Psoas muscle (tissue), 8 donors: ENCODE data around the gene UFM1. TPM values are rescaled to one million over a fixed set of nuclear protein-coding genes. Genes with fewer than 3 reads are reported as not detected.

Source experiments
- ATAC-seq, 4 donors: fragments of 200-7000 bp; cut with Tn5 transposase; one replicate each; pipeline ENCODE4 v1.9.1; 2020; ENCODE audit warnings: moderate library complexity in 3 of 4, mild to moderate bottlenecking in 2 of 4
- DNase-seq, 2 donors: peaks; one replicate each; pipeline ENCODE4 v3.0.0-alpha.2; 2020
- H3K27ac ChIP-seq: fragments of 200-600 bp; one replicate; pipeline ENCODE4 v1.8.0; 2022
- H3K27me3 ChIP-seq, 3 donors: fragments of 200-600 bp in 1 of 3; one replicate each; pipeline versions ENCODE4 v1.6.1 to v1.8.0; 2013 to 2022; ENCODE audit warnings: low read length in 2 of 3, mild to moderate bottlenecking in 2 of 3, moderate library complexity in 1 of 3; ENCODE audit not compliant: insufficient read depth in 3 of 3
- H3K36me3 ChIP-seq, 2 donors: fragments of 200-600 bp in 1 of 2; one replicate each; pipeline versions ENCODE4 v1.6.1 to v1.8.0; 2013 to 2022; ENCODE audit warnings: low read depth in 1 of 2, mild to moderate bottlenecking in 1 of 2, moderate library complexity in 1 of 2; ENCODE audit not compliant: insufficient read depth in 1 of 2
- H3K4me1 ChIP-seq: fragments of 200-600 bp; one replicate; pipeline ENCODE4 v1.8.0; 2022
- H3K4me3 ChIP-seq: fragments of 200-600 bp; one replicate; pipeline ENCODE4 v1.8.0; 2022; ENCODE audit warnings: mild to moderate bottlenecking
- H3K9me3 ChIP-seq: fragments of 200-600 bp; one replicate; pipeline ENCODE4 v1.8.0; 2022
- WGBS, 3 donors: extraction: QIAGEN DNeasy Blood & Tissue Kit; methylation state at CpG; one replicate each; pipeline versions ENCODE4 v1.1.6 to v1.1.7; 2013; 5-methylcytosine and 5-hydroxymethylcytosine counted together
- intact Hi-C, 2 donors: fragments of 100-400 bp; cut with DNase I; formaldehyde crosslinking; loops; one replicate each; pipeline versions ENCODE4 v1.11.0 to v1.14.2; 2022
- polyA plus RNA-seq, 3 donors: library from polyadenylated mRNA; stranded (reverse); fragments of 200-250 nt; gene quantifications; one replicate each; pipeline ENCODE4 v1.2.3, GENCODE V29; 2013
- total RNA-seq, 4 donors: library from RNA; stranded (reverse); fragmentation: NEBNext Ultra II Directional in 2 of 4; extraction: Animal tissue kit (Norgen Biotek cat#: 25700) in 2 of 4; gene quantifications; one replicate each; pipeline versions ENCODE4 v1.2.1 to v1.2.4, GENCODE V29; 2021 to 2023
- TF ChIP-seq, protein P1 (sequence below): fragments of 200-600 bp; IDR thresholded peaks from one replicate; pipeline ENCODE4 v1.8.0; 2022; ENCODE audit warnings: antibody characterized with exemption
- donor health status: healthy with polysubstance abuse.
- donor health status: DM: no; HTN: no; CAD: no; lungs with moderate emphysema.
- donor health status: Bipolar disorder and iron deficiency.
- donor health status: healthy.
- donor health status: DM: yes; HTN: yes; CAD: no.
- donor health status: DM: no; HTN: no; CAD: no.
- donor health status: DM: no; HTN: no; CAD: no.
- donor health status: DM: yes; HTN: yes; CAD: no.

UFM1 gene
- total and polyA plus RNA-seq, 7 donors, result 19.8 to 56.8 (median 27.7) TPM

DNA sequence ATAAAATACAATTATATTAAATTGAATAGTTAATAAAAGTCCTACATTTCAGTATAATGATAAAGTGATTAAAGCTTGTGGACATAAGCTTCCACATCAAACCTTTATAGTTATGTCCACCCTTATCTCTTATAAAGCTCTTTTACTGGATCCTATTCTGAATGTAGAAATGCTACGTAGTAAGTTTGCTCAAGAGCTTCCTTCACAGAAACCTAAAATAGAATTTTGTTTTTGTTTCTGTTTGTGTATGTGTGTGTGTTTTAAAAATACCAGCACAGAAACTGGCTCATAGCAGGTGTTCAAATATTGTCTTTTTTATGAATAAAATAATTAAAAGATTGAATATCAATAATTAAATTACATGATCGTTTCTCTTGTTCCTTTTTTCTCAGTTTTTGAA is 21.0 kb upstream of the UFM1 start:
- Histone ChIP-seq H3K4me1 (no peaks in the 10 kb centered on the region), H3K27me3 (no peaks in the 10 kb centered on the region), H3K4me3 (no peak overlapping the region), H3K36me3 (no peaks in the 10 kb centered on the region), H3K9me3 (no peaks in the 10 kb centered on the region), H3K27ac (no peak overlapping the region)
- intact Hi-C loops, result no loop called here
- WGBS, 3 donors, result 70 to 84% (median 71%) methylated on average over 2 of the region's 2 CpGs
- DNase-seq (no peak), ATAC-seq (no peak)
- TF ChIP-seq, protein P1, sequence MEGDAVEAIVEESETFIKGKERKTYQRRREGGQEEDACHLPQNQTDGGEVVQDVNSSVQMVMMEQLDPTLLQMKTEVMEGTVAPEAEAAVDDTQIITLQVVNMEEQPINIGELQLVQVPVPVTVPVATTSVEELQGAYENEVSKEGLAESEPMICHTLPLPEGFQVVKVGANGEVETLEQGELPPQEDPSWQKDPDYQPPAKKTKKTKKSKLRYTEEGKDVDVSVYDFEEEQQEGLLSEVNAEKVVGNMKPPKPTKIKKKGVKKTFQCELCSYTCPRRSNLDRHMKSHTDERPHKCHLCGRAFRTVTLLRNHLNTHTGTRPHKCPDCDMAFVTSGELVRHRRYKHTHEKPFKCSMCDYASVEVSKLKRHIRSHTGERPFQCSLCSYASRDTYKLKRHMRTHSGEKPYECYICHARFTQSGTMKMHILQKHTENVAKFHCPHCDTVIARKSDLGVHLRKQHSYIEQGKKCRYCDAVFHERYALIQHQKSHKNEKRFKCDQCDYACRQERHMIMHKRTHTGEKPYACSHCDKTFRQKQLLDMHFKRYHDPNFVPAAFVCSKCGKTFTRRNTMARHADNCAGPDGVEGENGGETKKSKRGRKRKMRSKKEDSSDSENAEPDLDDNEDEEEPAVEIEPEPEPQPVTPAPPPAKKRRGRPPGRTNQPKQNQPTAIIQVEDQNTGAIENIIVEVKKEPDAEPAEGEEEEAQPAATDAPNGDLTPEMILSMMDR, result no peak

DNA sequence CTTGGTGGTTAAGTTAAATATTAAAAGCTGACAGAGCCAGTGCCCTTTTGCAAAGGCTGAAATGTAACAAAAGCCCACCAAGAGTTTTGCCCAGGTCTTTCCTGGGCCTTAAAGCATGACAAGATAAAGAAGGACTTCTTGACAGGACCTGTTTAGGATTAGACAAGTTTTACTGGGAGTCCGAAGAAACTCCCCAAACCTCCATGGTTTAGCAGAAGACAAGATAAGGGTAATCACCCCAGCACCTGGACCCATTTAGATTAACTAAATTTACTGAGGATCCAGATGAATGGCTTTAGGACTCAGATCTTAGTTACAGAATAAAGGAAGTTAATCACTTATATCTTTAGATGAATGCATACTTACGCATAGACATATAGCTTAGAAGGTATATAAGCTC is 14.8 kb upstream of the UFM1 start:
- no peak overlapping the region for H3K4me3 ChIP-seq
- intact Hi-C loops, result no loop called here
- H3K4me1 ChIP-seq, result no peaks in the 10 kb centered on the region
- no peaks in the 10 kb centered on the region for H3K36me3 ChIP-seq
- DNase-seq (no peak), ATAC-seq (no peak)
- no peaks in the 10 kb centered on the region for H3K9me3 ChIP-seq
- H3K27me3 ChIP-seq, result no peaks in the 10 kb centered on the region
- TF ChIP-seq, protein P1, result no peak
- WGBS, 3 donors, result 95 to 98% (median 96%) methylated on average over 2 of the region's 2 CpGs
- no peak overlapping the region for H3K27ac ChIP-seq

DNA sequence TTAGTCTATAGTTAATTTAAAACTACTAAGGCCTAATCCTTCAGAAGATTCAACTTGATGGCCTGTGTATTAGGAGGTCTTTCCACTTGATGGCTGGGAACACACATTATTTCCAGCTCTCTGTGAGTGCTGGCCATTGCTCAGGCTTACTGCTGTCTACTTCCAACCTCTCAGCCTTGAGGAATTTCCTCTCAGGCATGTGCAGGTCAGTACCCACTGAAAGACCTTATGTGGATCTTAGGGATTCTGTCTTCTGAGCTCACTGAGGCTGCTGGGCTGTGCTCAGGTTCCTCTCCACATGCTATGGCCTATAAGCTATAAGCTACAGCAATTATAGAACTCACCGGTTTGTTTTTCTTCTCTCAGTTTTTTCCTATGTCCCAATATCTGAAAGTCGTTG is 11.6 kb upstream of the UFM1 start:
- no peaks in the 10 kb centered on the region for H3K4me1 ChIP-seq
- DNase-seq (no peak), ATAC-seq (no peak)
- no peaks in the 10 kb centered on the region for H3K27me3 ChIP-seq
- TF ChIP-seq, protein P1, result no peak
- no peak overlapping the region for H3K27ac ChIP-seq
- WGBS, 3 donors, result 90 to 93% (median 90%) methylated on average over 2 of the region's 2 CpGs
- H3K36me3 ChIP-seq, result no peaks in the 10 kb centered on the region
- intact Hi-C loops, result no loop called here
- no peaks in the 10 kb centered on the region for H3K9me3 ChIP-seq
- H3K4me3 ChIP-seq, result no peak overlapping the region

DNA sequence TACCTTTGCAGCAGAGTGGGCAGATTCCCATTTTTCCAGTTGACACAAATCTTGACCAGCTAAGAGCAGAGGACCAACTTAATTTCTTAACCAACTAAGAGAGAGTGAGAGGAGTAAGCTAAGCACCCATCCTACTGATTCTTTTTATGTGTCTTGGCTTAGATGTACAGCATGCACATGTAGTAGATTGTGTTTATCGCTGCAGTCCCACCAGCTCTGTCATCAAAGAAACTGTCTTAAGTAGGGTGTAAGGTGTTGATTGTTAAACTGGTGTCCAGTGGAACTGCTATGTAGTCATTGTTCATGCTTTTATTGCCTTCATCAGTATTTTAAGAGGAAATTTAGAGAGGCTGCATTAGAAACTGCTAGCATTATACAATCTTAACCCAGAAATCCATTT is 9.0 kb upstream of the UFM1 start:
- no peaks in the 10 kb centered on the region for H3K36me3 ChIP-seq
- ATAC-seq (no peak), DNase-seq (no peak)
- WGBS, 3 donors, result 98 to 100% (median 100%) methylated on average over 1 of the region's 1 CpG
- no peaks in the 10 kb centered on the region for H3K9me3 ChIP-seq
- TF ChIP-seq, protein P1, result no peak
- no peaks in the 10 kb centered on the region for H3K4me1 ChIP-seq
- H3K27me3 ChIP-seq, result no peaks in the 10 kb centered on the region
- intact Hi-C loops, result loop anchor here in 1 of 2 donors (10.0 kb wide), 1 partner anchor 684 kb away; no protein-coding TSS in a partner anchor
- H3K4me3 ChIP-seq, result no peak overlapping the region
- H3K27ac ChIP-seq, result no peak overlapping the region

DNA sequence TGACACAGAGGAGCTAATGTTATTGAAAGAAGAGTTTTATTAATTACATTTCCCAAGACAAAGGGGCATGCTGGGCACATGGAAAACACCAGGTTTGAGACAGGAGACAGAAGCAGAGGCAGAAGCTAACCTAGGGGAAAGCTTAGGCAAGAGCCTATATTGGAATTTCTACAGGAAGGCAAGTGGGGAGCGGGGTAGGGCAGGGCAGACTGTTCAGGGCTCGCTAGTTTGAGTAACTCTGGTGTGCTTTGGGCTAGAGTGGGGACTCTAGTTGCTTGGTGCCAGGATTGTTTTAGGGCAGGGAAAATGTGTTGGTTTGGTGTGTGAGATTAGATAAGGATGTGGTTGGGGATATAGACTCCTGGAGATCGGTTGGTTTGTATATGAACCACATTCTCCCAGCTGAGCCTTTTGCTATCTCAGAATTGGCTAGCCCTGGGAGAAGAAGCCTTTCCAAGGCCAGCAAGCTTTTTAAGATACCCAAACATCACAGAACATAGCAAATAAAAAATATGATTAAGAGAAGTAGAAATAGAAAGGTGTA is 8.4 kb upstream of the UFM1 start:
- 86 to 94% (median 93%) methylated on average over 3 of the region's 3 CpGs for WGBS, 3 donors
- intact Hi-C loops, result loop anchor here in 1 of 2 donors (10.0 kb wide), 1 partner anchor 684 kb away; no protein-coding TSS in a partner anchor
- ATAC-seq, result no peak

More for the DNA sequence above, 8.4 kb upstream of the UFM1 start:
- H3K36me3 ChIP-seq, result no peaks in the 10 kb centered on the region
- H3K27ac ChIP-seq, result no peak overlapping the region
- TF ChIP-seq, protein P1, result no peak
- no peaks in the 10 kb centered on the region for H3K9me3 ChIP-seq
- no peaks in the 10 kb centered on the region for H3K27me3 ChIP-seq
- no peak overlapping the region for H3K4me3 ChIP-seq
- no peak for DNase-seq
- H3K4me1 ChIP-seq, result no peaks in the 10 kb centered on the region
